ENCODE results near the gene ENOX1.

DNA sequence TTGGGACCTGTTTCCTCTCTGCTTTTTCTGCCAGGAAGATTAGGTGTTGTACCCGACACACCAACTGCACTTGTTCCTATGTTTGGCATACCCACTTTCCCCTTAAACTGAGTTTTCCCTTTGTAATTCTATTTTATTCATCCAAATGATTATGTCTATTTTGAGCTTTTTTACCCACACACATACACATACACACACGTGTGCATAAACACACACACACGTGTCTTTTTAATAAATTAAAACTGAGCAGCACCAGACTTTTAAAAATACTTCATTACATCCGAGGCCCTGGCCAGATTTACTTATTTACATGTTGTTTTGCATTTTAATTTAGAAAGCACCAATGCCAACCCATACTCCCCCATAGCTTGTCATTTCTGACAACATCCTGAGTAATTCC is 413.4 kb downstream of the ENOX1 start:
- TF ChIP-seq, protein P1, sequence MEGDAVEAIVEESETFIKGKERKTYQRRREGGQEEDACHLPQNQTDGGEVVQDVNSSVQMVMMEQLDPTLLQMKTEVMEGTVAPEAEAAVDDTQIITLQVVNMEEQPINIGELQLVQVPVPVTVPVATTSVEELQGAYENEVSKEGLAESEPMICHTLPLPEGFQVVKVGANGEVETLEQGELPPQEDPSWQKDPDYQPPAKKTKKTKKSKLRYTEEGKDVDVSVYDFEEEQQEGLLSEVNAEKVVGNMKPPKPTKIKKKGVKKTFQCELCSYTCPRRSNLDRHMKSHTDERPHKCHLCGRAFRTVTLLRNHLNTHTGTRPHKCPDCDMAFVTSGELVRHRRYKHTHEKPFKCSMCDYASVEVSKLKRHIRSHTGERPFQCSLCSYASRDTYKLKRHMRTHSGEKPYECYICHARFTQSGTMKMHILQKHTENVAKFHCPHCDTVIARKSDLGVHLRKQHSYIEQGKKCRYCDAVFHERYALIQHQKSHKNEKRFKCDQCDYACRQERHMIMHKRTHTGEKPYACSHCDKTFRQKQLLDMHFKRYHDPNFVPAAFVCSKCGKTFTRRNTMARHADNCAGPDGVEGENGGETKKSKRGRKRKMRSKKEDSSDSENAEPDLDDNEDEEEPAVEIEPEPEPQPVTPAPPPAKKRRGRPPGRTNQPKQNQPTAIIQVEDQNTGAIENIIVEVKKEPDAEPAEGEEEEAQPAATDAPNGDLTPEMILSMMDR (IDR thresholded peaks at IDR 0.05), result no peak
- no peak for TF ChIP-seq EZH2phosphoT487 (IDR thresholded peaks at IDR 0.05)
- no peak for TF ChIP-seq EZH2 (IDR thresholded peaks at IDR 0.05)
